HFF-Myc (cell line): ENCODE results near the gene MAN1C1.

Experiments
- DNase-seq: peaks from one replicate; pipeline ENCODE4 v3.0.0-alpha.2; 2011; ENCODE audit warnings: low read depth; ENCODE audit errors: extremely low read depth
- H3K4me3 ChIP-seq: replicated peaks from 2 replicates; pipeline ENCODE4 v1.5.1; 2011; ENCODE audit warnings: low read depth, mild to moderate bottlenecking, control low read depth, low read length
- TF ChIP-seq, protein P1 (sequence below): IDR thresholded peaks from 2 replicates; pipeline ENCODE4 v1.5.1; 2012; ENCODE audit warnings: mild to moderate bottlenecking, low read depth, low read length, control low read depth; ENCODE audit errors: missing control alignments

MAN1C1 gene

DNA sequence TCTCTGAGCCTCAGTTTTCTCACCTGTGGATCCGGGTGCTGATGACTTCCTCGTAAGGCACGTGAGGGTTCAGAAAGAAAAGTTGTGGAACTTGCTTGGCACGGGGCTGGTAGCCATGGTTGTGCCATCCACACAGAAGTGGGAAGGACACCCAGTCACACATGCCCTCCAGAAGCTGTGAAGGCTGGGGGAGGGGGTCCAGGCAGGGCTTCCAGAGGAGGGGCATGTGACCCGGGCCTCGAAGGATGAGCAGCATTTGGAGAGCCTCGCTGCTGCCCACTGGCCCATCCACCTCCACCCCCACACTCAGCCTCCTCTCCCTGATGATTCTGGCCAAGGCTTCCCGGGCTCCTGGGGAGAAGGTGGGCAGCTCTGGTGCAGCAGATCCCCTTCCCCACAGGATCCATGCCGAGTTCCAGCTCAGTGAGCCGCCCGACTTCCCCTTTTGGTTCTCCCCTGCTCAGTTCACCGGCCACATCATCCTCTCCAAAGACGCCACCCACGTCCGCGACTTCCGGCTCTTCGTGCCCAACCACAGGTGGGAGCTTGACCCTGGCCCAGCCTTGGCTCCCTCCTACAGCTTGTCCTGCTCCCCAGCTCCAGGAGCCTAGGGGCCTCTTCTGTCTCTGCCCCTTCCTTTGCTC is 192.8 kb downstream of the MAN1C1 start:
- no peak overlapping the region for H3K4me3 ChIP-seq
- TF ChIP-seq, protein P1, sequence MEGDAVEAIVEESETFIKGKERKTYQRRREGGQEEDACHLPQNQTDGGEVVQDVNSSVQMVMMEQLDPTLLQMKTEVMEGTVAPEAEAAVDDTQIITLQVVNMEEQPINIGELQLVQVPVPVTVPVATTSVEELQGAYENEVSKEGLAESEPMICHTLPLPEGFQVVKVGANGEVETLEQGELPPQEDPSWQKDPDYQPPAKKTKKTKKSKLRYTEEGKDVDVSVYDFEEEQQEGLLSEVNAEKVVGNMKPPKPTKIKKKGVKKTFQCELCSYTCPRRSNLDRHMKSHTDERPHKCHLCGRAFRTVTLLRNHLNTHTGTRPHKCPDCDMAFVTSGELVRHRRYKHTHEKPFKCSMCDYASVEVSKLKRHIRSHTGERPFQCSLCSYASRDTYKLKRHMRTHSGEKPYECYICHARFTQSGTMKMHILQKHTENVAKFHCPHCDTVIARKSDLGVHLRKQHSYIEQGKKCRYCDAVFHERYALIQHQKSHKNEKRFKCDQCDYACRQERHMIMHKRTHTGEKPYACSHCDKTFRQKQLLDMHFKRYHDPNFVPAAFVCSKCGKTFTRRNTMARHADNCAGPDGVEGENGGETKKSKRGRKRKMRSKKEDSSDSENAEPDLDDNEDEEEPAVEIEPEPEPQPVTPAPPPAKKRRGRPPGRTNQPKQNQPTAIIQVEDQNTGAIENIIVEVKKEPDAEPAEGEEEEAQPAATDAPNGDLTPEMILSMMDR = no peak
- no peak for DNase-seq

DNA sequence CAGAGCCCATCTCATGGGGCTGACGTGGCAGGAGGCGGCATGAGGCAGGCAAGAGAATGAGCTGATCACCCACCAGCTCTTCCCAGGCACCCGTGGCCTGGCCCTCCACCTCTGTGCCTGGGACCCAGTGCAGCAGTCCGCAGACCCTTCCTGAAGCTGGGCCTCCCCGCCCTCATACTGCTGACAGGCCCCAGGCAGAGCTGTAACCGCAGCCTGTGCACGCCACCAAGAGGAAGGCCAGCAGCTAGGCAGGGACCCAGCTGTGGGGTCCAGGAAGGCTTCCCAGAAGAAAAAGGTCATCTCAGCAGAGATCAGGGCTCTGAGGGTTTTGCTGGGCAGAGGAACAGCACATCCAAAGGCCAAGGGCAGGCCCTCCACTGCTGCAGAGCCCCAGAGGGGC is 193.3 kb downstream of the MAN1C1 start:
- DNase-seq = no peak
- TF ChIP-seq, protein P1 = no peak
- no peak overlapping the region for H3K4me3 ChIP-seq

DNA sequence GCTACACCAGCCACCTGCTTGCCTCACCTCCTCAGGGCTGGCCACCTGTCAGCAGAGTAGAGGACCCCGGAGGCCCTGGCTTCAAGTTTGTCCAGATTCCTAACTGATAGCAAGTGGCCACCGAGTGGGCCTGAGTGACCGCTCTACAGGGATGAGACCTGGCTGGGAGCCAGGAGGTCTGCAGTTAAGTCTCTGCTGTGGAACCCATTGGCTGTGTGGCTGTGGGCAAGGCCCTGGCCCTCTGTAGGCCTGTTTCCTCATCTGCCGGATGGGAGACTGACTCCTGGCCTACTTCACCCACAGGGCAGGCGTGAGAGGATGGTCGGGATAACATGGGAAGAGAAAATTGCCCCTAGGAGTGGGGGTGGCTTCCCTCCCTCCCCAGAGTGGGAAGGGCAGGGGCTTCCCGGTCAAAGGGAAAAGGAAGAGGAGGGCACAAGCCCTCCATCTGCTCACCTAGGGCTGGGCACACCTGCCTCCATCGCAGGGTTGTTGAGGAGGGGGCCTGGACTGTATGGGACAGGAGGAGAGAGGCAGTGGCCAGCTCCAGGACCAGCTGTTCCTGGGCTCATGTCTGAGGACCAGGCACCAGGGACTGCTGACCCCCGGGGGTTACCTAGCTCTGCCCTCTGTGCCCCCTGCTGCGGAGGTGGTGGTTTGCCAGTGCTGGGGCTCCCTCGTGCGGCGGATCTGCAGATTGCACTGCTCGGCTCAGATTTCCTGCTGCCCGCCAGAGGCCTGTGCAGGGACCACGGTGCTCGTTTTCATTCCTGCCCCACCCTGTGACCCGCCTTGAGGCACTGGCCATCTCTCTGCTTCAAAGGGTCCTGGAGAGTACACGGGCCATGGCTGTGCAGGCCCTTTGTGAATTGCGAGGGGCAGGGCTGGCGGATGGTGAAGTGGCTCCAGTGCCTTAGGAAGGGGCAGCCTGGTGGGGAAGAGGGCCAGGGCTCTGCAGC is 194.0 kb downstream of the MAN1C1 start:
- TF ChIP-seq, protein P1 = peak; percentile 91
- DNase-seq = no peak
- no peak overlapping the region for H3K4me3 ChIP-seq

DNA sequence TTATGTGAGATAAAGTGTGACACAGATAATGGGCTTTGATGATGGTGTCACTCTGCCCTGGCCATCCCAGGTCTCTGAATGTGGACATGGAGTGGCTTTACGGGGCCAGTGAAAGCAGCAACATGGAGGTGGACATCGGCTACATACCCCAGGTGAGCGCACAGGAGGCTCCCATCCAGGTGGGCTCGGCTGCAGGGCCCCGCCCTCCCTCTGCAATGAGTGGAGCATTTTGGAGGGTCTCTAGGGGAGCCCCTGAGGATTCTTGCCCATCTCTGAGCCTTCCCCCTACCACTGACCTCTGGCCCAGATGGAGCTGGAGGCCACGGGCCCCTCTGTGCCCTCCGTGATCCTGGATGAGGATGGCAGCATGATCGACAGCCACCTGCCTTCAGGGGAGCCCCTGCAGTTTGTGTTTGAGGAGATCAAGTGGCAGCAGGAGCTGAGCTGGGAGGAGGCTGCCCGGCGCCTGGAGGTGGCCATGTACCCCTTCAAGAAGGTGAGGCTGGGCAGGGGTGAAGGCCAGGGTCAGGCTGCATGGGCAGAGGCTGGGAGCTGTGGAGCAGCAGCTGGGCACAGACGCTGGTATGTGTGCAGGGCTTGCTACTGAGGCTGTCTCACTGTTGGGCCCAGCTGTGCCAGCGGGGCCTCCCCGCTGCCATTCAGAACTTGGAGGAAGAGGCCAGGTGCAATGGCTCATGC is 194.9 kb downstream of the MAN1C1 start:
- TF ChIP-seq, protein P1 = no peak
- H3K4me3 ChIP-seq = no peak overlapping the region
- DNase-seq = no peak

DNA sequence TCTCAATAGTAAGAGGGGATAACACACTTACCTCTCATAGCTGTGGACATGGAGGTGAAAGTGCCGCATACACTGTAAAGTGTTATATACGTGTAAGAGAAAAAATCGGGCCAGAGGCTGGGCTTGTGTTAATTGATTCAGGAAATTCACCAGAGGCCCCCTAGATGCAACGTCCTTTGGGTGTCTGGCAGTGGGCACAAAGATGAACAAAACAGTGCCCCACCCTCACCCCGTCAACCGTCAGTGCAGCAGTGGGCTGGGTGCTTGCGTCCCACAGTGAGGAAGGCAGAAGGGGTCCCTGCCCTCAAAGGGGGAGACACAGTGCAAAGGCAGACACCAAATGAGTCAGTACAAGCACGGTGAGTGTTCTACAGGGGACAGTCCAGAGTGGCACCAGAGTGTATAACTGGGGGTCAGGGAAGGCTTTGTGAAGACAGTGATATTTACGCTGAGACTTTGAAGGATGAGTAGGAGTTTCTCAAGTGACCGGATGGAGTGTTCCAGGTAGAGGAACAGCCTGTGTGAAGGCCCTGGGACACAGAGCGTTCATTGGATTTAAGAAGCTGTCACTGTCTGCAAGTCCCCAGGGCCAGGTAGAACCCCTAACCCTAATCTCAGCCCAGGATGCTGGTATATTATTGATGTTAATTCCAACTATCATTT is 196.6 kb downstream of the MAN1C1 start:
- H3K4me3 ChIP-seq = no peak overlapping the region
- no peak for DNase-seq
- TF ChIP-seq, protein P1 = no peak

DNA sequence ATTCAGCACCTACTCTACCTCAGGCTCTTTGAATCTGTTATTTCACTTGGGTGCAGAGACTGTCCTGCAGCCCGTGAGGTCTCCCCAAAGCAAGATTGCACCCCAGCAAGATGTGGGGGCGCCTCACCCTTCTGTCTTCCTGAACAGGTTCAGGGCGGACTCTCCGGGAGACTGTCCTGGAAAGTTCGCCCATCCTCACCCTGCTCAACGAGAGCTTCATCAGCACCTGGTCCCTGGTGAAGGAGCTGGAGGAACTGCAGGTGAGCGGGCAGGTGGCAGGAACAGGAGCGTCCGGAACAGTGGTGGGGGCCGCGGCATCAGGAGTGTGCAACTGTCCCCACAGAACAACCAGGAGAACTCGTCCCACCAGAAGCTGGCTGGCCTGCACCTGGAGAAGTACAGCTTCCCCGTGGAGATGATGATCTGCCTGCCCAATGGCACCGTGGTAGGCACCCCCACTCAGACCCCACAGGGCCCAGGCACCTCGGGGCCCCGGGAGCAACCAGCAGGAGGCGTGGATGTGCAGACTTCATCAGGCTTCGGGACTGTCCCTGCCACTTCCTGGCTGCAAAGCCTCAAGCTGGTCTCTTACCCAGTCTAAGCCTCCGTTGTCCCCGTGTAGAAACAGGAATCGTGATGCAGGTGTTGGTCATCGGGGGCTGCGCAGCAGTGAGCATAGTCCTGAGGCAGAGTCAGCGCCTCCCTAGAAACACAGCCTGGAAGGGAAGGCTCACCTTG is 197.3 kb downstream of the MAN1C1 start:
- no peak for DNase-seq
- no peak overlapping the region for H3K4me3 ChIP-seq
- TF ChIP-seq, protein P1 = no peak
